Stomach (tissue), 19 donors: ENCODE results near the gene UHMK1. TPM values are rescaled to one million over a fixed set of nuclear protein-coding genes. Genes with fewer than 3 reads are reported as not detected.
"Not testable (repeated sequence)": the region's sequence is repeated elsewhere in the genome, so short reads cannot be mapped to it uniquely, and the experiment has no call there.

Experiments
- DNase-seq, 2 donors: peaks; one replicate each; pipeline versions ENCODE4 v3.0.0 to v3.0.0-alpha.2; 2013 to 2019
- H3K27ac ChIP-seq, 5 donors: fragments of 200-600 bp in 4 of 5; sonication (generic) in 4 of 5; one replicate each; pipeline ENCODE4 v1.5.1; 2013 to 2019; ENCODE audit warnings: mild to moderate bottlenecking in 1 of 5, moderate library complexity in 1 of 5
- H3K27me3 ChIP-seq, 3 donors: fragments of 200-600 bp; sonication (generic); one replicate each; pipeline ENCODE4 v1.5.1; 2017 to 2019; ENCODE audit warnings: mixed run types in 1 of 3
- H3K36me3 ChIP-seq, 4 donors: fragments of 200-600 bp; sonication (generic); 1 replicate in 3 of 4; 2 replicates in 1 of 4; pipeline ENCODE4 v1.5.1; 2016 to 2019
- H3K4me1 ChIP-seq, 4 donors: fragments of 200-600 bp; sonication (generic); one replicate each; pipeline ENCODE4 v1.5.1; 2016 to 2019
- H3K4me3 ChIP-seq, 4 donors: fragments of 200-600 bp; sonication (generic) in 3 of 4; one replicate each; pipeline ENCODE4 v1.5.1; 2016 to 2019; ENCODE audit warnings: mild to moderate bottlenecking in 1 of 4
- H3K9me3 ChIP-seq, 4 donors: fragments of 200-600 bp; sonication (generic); one replicate each; pipeline ENCODE4 v1.5.1; 2016 to 2019
- EP300 ChIP-seq: sonication (generic); formaldehyde crosslinking; IDR thresholded peaks from one replicate; pipeline ENCODE4 v1.6.1; 2017; ENCODE audit warnings: antibody characterized with exemption
- POLR2A ChIP-seq, 4 donors: fragments of 450-650 bp; IDR thresholded peaks; one replicate each; pipeline ENCODE4 v1.6.1; 2016; ENCODE audit warnings: antibody characterized with exemption in 4 of 4, control low read depth in 2 of 4, mild to moderate bottlenecking in 1 of 4, moderate library complexity in 1 of 4
- POLR2AphosphoS5 ChIP-seq, 3 donors: sonication (generic); formaldehyde crosslinking; IDR thresholded peaks; one replicate each; pipeline ENCODE4 v1.6.1; 2016; ENCODE audit warnings: antibody characterized with exemption in 3 of 3
- WGBS, 5 donors: extraction: QIAGEN DNeasy Blood & Tissue Kit in 3 of 5; methylation state at CpG; one replicate each; pipeline versions ENCODE4 v1.1.5 to v1.1.7; 2013 to 2018; 5-methylcytosine and 5-hydroxymethylcytosine counted together
- intact Hi-C: fragments of 100-400 bp; cut with DNase I; formaldehyde crosslinking; loops from one replicate; pipeline ENCODE4 v1.15.1; 2023; ENCODE audit warnings: low total_unique reads
- long read RNA-seq, 10 donors: transcript quantifications; one replicate each; lab custom pipeline, GENCODE V29; 2026
- polyA plus RNA-seq, 3 donors: library from polyadenylated mRNA; stranded (reverse); fragments of 200-250 nt; gene quantifications; one replicate each; pipeline ENCODE4 v1.2.3, GENCODE V29; 2013
- total RNA-seq, 5 donors: library from RNA; depleted of rRNA; stranded (reverse); fragments of >200 nt; gene quantifications; one replicate each; pipeline versions ENCODE4 v1.1.0 to v1.2.3, GENCODE V29; 2014 to 2016
- TF ChIP-seq, protein P1 (sequence below), 7 experiments: fragments of 450-650 bp in 4 of 7; fragments of 200-600 bp in 3 of 7; sonication (generic) in 3 of 7; IDR thresholded peaks; one replicate each; pipeline ENCODE4 v1.5.1; 2016 to 2019; ENCODE audit warnings: antibody characterized with exemption in 7 of 7, control low read depth in 2 of 7, mild to moderate bottlenecking in 1 of 7
- donor health status: healthy with polysubstance abuse.
- donor health status: Bipolar disorder and iron deficiency.
- donor health status: healthy.

UHMK1 gene
- total RNA-seq (10 to 100 TPM in 4 of 5 donors, 1 to 10 TPM in 1; 2.9 to 80.6 (median 33.3) TPM), polyA plus RNA-seq (10 to 100 TPM in 2 of 3 donors, 1 to 10 TPM in 1; 7.9 to 12.8 (median 11.8) TPM)
- long read RNA-seq, donor 1, full-length matches to known transcripts, result 2 of 2 reads
- long read RNA-seq, donor 1, partial matches to known transcripts, result 0 of 2 reads
- long read RNA-seq, donor 1, other reads (novel, unspliced or antisense), result 0 of 2 reads
- long read RNA-seq, donor 2, full-length matches to known transcripts, result 3 of 3 reads
- long read RNA-seq, donor 2, partial matches to known transcripts, result 0 of 3 reads
- long read RNA-seq, donor 2, other reads (novel, unspliced or antisense), result 0 of 3 reads
- long read RNA-seq, donor 3, full-length matches to known transcripts, result 1 of 1 reads
- long read RNA-seq, donor 3, partial matches to known transcripts, result 0 of 1 reads
- long read RNA-seq, donor 3, other reads (novel, unspliced or antisense), result 0 of 1 reads
- long read RNA-seq, donor 4, full-length matches to known transcripts, result 1 of 1 reads
- long read RNA-seq, donor 4, partial matches to known transcripts, result 0 of 1 reads
- long read RNA-seq, donor 4, other reads (novel, unspliced or antisense), result 0 of 1 reads
- long read RNA-seq, donor 5, full-length matches to known transcripts, result 2 of 2 reads
- long read RNA-seq, donor 5, partial matches to known transcripts, result 0 of 2 reads
- long read RNA-seq, donor 5, other reads (novel, unspliced or antisense), result 0 of 2 reads
- long read RNA-seq, donor 6, result 0 reads
- long read RNA-seq, donor 7, full-length matches to known transcripts, result 2 of 2 reads
- long read RNA-seq, donor 7, partial matches to known transcripts, result 0 of 2 reads
- long read RNA-seq, donor 7, other reads (novel, unspliced or antisense), result 0 of 2 reads
- long read RNA-seq, donor 8, full-length matches to known transcripts, result 3 of 3 reads
- long read RNA-seq, donor 8, partial matches to known transcripts, result 0 of 3 reads
- long read RNA-seq, donor 8, other reads (novel, unspliced or antisense), result 0 of 3 reads
- long read RNA-seq, donor 9, full-length matches to known transcripts, result 5 of 5 reads
- long read RNA-seq, donor 9, partial matches to known transcripts, result 0 of 5 reads
- long read RNA-seq, donor 9, other reads (novel, unspliced or antisense), result 0 of 5 reads
- long read RNA-seq, donor 10, full-length matches to known transcripts, result 4 of 4 reads
- long read RNA-seq, donor 10, partial matches to known transcripts, result 0 of 4 reads
- long read RNA-seq, donor 10, other reads (novel, unspliced or antisense), result 0 of 4 reads

GRCh38 chr1:162497723-162498495 lies at the start of gene UHMK1:
Gene UHMK1 (plus strand): TSS chr1:162497818. CDS start chr1:162498001, 183 bp downstream.
- Histone ChIP-seq H3K27ac (peak within 1 kb of the TSS; percentile 87 to 95 (median 95)), H3K27me3 (no peaks in the 10 kb centered on the region), H3K9me3 (no peaks in the 10 kb centered on the region), H3K4me3 (peak within 1 kb of the TSS; percentile 84 to 97 (median 96)), H3K36me3 (peaks cover 11 to 33% (median 31%) of the 10 kb centered on the region in 4 donors), H3K4me1 (peaks cover 7 to 48% (median 32%) of the 10 kb centered on the region in 4 donors)
- DNase-seq, result peak; percentile 91 to 97
- 0% methylated on average over 28 to 61 of the region's 61 CpGs for WGBS, 5 donors
- intact Hi-C loops, result no loop called here
- no peak for TF ChIP-seq EP300
- TF ChIP-seq, protein P1, sequence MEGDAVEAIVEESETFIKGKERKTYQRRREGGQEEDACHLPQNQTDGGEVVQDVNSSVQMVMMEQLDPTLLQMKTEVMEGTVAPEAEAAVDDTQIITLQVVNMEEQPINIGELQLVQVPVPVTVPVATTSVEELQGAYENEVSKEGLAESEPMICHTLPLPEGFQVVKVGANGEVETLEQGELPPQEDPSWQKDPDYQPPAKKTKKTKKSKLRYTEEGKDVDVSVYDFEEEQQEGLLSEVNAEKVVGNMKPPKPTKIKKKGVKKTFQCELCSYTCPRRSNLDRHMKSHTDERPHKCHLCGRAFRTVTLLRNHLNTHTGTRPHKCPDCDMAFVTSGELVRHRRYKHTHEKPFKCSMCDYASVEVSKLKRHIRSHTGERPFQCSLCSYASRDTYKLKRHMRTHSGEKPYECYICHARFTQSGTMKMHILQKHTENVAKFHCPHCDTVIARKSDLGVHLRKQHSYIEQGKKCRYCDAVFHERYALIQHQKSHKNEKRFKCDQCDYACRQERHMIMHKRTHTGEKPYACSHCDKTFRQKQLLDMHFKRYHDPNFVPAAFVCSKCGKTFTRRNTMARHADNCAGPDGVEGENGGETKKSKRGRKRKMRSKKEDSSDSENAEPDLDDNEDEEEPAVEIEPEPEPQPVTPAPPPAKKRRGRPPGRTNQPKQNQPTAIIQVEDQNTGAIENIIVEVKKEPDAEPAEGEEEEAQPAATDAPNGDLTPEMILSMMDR (IDR thresholded peaks at IDR 0.05), result no peak
- peak in 2 of 3 donors; percentile 65 to 71 for TF ChIP-seq POLR2AphosphoS5 (IDR thresholded peaks at IDR 0.05)
- TF ChIP-seq POLR2A (IDR thresholded peaks at IDR 0.05), result peak in 1 of 4 donors; percentile 4

DNA sequence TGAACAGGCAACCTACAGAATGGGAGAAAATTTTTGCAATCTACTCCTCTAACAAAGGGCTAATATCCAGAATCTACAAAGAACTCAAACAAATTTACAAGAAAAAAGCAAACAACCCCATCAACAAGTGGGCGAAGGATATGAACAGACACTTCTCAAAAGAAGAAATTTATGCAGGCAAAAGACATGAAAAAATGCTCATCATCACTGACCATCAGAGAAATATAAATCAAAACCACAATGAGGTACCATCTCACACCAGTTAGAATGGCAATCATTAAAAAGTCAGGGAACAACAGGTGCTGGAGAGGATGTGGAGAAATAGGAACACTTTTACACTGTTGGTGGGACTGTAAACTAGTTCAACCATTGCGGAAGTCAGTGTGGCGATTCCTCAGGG lies 43.3 kb upstream of the UHMK1 start:
- not testable (repeated sequence) for H3K4me1 ChIP-seq, DNase-seq
- 90 to 100% (median 96%) methylated on average over 1 to 3 of the region's 3 CpGs for WGBS, 5 donors

GRCh38 chr1:162456323-162456722 lies 41.3 kb upstream of the UHMK1 start:
- Histone ChIP-seq H3K27me3 (no peaks in the 10 kb centered on the region), H3K27ac (no peak overlapping the region), H3K4me3 (no peak overlapping the region), H3K9me3 (no peaks in the 10 kb centered on the region), H3K36me3 (no peaks in the 10 kb centered on the region), H3K4me1 (no peaks in the 10 kb centered on the region)
- no peak for DNase-seq
- intact Hi-C loops, result no loop called here
- TF ChIP-seq POLR2A (IDR thresholded peaks at IDR 0.05) (no peak), POLR2AphosphoS5 (IDR thresholded peaks at IDR 0.05) (no peak), EP300 (no peak)
- TF ChIP-seq, protein P1 (IDR thresholded peaks at IDR 0.05), result no peak
- WGBS, 5 donors, result 85 to 92% (median 86%) methylated on average over 4 of the region's 4 CpGs

More for the DNA sequence above, 43.3 kb upstream of the UHMK1 start:
- H3K36me3 ChIP-seq, H3K27ac ChIP-seq, H3K4me3 ChIP-seq, H3K27me3 ChIP-seq, H3K9me3 ChIP-seq, intact Hi-C loops: not testable (repeated sequence)

DNA sequence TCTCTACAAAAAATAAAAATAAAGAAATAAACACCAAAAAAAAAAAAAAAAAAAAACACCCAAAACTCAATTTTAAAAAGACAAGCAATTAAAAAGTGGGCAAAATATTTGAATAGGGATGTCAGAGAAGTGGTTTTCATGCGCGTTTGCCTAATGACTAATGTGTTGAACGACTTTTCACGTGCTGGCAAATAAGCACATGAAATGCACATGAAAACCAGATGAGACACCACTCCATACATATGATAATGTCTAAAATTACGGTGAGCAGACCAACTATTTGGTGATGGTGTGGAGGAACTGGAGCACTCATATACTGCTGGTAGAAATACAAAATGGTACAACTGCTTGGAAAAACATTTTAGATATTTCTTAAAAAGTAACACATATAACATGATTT lies 39.4 kb upstream of the UHMK1 start:
- Histone ChIP-seq H3K9me3 (no peaks in the 10 kb centered on the region), H3K4me1 (no peaks in the 10 kb centered on the region), H3K4me3 (no peak overlapping the region), H3K27ac (no peak overlapping the region), H3K36me3 (no peaks in the 10 kb centered on the region), H3K27me3 (no peaks in the 10 kb centered on the region)
- TF ChIP-seq POLR2A (IDR thresholded peaks at IDR 0.05), result no peak
- no peak for TF ChIP-seq EP300
- TF ChIP-seq, protein P1 (IDR thresholded peaks at IDR 0.05), result no peak
- TF ChIP-seq POLR2AphosphoS5 (IDR thresholded peaks at IDR 0.05), result no peak
- 90 to 95% (median 94%) methylated on average over 5 of the region's 5 CpGs for WGBS, 5 donors
- intact Hi-C loops, result no loop called here
- no peak for DNase-seq

DNA sequence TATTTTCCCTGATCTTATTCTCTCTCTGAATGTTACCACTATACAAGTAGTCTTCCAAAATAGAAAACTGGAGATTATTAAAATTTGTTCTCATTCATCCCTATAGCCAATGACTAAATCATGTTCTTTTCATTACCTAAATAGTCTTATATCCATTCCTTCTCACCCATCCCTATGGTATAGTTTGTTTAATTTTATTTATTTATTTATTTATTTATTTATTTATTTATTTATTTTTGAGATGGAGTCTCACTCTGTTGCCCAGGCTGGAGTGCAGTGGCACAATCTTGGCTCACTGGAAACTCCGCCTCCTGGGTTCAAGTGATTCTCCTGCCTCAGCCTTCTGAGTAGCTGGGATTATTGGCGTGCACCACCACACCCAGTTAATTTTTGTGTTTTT lies 35.2 kb upstream of the UHMK1 start:
- H3K27me3 ChIP-seq, DNase-seq, H3K36me3 ChIP-seq, H3K4me3 ChIP-seq, H3K9me3 ChIP-seq, H3K4me1 ChIP-seq, intact Hi-C loops, H3K27ac ChIP-seq: not testable (repeated sequence)
- 90 to 98% (median 92%) methylated on average over 2 of the region's 2 CpGs for WGBS, 5 donors
